OCI-LY3 (cell line): Measurements from ENCODE around the gene ANLN.

ENCODE experiments used
- H2AFZ ChIP-seq: fragments of 200-600, 300-600 bp; shearing (Covaris generic); 2 replicates; pipeline ENCODE4 v1.6.0; 2014; ENCODE audit warnings: antibody characterized with exemption, low read depth, low read length
- H3K27ac ChIP-seq: fragments of 200-600, 300-600 bp; sonication (generic); 2 replicates; pipeline ENCODE4 v1.5.1; 2014; ENCODE audit warnings: mild to moderate bottlenecking, low read length, moderate library complexity, mixed read lengths
- H3K27me3 ChIP-seq: fragments of 200-600, 300-600 bp; sonication (generic); 2 replicates; pipeline ENCODE4 v1.6.1; 2014; ENCODE audit warnings: low read depth, low read length, mixed read lengths
- H3K36me3 ChIP-seq: fragments of 200-600, 300-600 bp; sonication (generic); replicated peaks from 2 replicates; pipeline ENCODE3; 2014; ENCODE audit warnings: low read depth, low read length, mixed read lengths
- H3K4me1 ChIP-seq: fragments of 300-600, 200-600 bp; sonication (generic); 2 replicates; pipeline ENCODE4 v1.6.1; 2014; ENCODE audit warnings: low read length, mixed read lengths
- H3K4me2 ChIP-seq: fragments of 200-600, 300-600 bp; sonication (generic); 2 replicates; pipeline ENCODE4 v1.6.1; 2014; ENCODE audit warnings: low read length, mixed read lengths
- H3K4me3 ChIP-seq: fragments of 300-600, 200-600 bp; sonication (generic); 2 replicates; pipeline ENCODE4 v1.5.1; 2014; ENCODE audit warnings: antibody characterized with exemption, mild to moderate bottlenecking, low read length, moderate library complexity
- H3K79me2 ChIP-seq: fragments of 300-600, 200-600 bp; shearing (Covaris generic); 2 replicates; pipeline ENCODE4 v1.6.1; 2014; ENCODE audit warnings: mild to moderate bottlenecking, low read length, mixed read lengths
- H3K9ac ChIP-seq: fragments of 300-600, 200-600 bp; shearing (Covaris generic); 2 replicates; pipeline ENCODE4 v1.6.0; 2014; ENCODE audit warnings: mild to moderate bottlenecking, low read length, moderate library complexity
- H3K9me3 ChIP-seq: fragments of 200-600, 300-600 bp; shearing (Covaris generic); 2 replicates; pipeline ENCODE4 v1.6.1; 2014; ENCODE audit warnings: low read length, mixed read lengths; ENCODE audit not compliant: insufficient read depth
- H4K20me1 ChIP-seq: fragments of 200-600, 300-600 bp; sonication (generic); 2 replicates; pipeline ENCODE4 v1.6.1; 2016; ENCODE audit warnings: low read length, mixed read lengths; ENCODE audit not compliant: insufficient read depth
- EZH2phosphoT487 ChIP-seq: fragments of 200-600 bp; shearing (Covaris generic); IDR thresholded peaks from 2 replicates; pipeline ENCODE4 v1.6.1; 2018; ENCODE audit warnings: antibody characterized with exemption, mixed run types, low read depth
- TF ChIP-seq, protein P1 (sequence below): fragments of 200-600, 300-600 bp; sonication (generic); IDR thresholded peaks from 2 replicates; pipeline ENCODE4 v1.5.1; 2014; ENCODE audit warnings: antibody characterized with exemption, low read length, low read depth

The ANLN gene

DNA sequence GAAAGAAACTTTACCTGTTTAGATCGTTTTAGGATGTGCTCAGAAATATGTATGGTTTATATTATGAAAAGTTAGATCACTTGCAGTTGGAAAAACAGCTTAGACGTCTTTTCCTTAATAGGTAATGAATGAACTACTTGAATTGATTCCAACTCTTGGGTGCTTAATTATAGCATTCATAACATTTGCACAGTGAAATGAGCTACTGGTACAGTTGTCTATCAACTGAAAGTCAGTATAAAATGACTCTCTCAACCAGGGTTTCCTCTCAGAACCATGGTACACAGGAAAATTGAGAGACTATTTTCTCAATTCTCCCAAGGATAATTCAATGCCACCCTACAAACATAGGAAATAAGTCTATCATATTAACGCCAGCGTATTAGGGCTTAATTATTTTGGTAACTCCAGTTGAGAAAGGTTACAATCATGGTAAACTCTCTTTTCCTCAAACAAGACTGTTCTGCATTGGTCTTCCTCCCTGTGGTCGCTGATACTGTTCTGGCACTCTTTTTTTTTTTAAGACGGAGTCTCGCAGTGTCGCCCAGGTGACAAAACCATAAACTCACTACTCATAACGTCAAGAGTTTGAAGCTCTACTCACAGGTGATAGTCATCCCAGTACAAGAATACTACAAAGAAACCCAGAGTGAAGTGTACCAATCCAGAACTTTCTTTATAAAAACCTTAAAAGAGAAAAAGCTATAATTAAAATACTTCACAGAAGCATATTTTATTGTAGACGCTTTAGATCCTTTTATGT is 2.0 kb downstream of the ANLN start:
- peaks cover 15% of the 10 kb centered on the region for H3K4me1 ChIP-seq
- peaks cover 7% of the 10 kb centered on the region; the same call in 1 of the 2 replicates for H3K9me3 ChIP-seq
- TF ChIP-seq EZH2phosphoT487 = no peak
- peak overlapping the region; percentile 97 for H3K4me3 ChIP-seq
- H3K79me2 ChIP-seq = peaks cover 68% of the 10 kb centered on the region
- H3K27me3 ChIP-seq = no peaks in the 10 kb centered on the region
- peak overlapping the region; percentile 99 for H3K9ac ChIP-seq
- H3K27ac ChIP-seq = peak overlapping the region; percentile 91
- no peak overlapping the region for H2AFZ ChIP-seq
- H3K4me2 ChIP-seq = peak overlapping the region; percentile 95
- peaks cover 40% of the 10 kb centered on the region for H3K36me3 ChIP-seq
- H4K20me1 ChIP-seq = peaks cover 16% of the 10 kb centered on the region

DNA sequence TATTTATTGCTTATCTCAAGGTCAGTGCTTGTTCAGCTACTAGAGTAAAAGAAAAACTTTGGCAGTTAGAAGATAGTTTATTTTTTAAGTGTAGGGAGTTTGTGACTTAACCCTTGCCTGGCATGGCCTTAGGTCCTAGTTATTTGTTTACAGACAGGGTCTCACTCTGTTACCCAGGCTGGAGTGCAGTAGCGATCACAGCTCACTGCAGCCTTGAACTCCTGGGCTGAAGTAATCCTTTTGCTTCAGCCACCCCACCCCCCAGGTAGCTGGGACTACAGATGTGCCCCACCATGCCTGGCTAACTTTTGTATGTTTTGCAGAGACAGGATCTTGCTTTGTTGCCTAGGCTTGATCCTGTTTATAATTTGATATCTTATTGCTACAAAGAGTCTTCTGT is 4.2 kb downstream of the ANLN start:
- TF ChIP-seq, protein P1, sequence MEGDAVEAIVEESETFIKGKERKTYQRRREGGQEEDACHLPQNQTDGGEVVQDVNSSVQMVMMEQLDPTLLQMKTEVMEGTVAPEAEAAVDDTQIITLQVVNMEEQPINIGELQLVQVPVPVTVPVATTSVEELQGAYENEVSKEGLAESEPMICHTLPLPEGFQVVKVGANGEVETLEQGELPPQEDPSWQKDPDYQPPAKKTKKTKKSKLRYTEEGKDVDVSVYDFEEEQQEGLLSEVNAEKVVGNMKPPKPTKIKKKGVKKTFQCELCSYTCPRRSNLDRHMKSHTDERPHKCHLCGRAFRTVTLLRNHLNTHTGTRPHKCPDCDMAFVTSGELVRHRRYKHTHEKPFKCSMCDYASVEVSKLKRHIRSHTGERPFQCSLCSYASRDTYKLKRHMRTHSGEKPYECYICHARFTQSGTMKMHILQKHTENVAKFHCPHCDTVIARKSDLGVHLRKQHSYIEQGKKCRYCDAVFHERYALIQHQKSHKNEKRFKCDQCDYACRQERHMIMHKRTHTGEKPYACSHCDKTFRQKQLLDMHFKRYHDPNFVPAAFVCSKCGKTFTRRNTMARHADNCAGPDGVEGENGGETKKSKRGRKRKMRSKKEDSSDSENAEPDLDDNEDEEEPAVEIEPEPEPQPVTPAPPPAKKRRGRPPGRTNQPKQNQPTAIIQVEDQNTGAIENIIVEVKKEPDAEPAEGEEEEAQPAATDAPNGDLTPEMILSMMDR = no peak
- H3K4me3 ChIP-seq = no peak overlapping the region
- H3K9me3 ChIP-seq = peaks cover 7% of the 10 kb centered on the region; the same call in 1 of the 2 replicates
- H3K4me1 ChIP-seq = peaks cover 17% of the 10 kb centered on the region
- H3K27ac ChIP-seq = no peak overlapping the region
- no peaks in the 10 kb centered on the region for H3K27me3 ChIP-seq
- peaks cover 17% of the 10 kb centered on the region for H4K20me1 ChIP-seq
- H3K36me3 ChIP-seq = peaks cover 58% of the 10 kb centered on the region
- no peak overlapping the region for H3K9ac ChIP-seq
- no peak overlapping the region for H3K4me2 ChIP-seq
- H3K79me2 ChIP-seq = peaks cover 78% of the 10 kb centered on the region
- no peak overlapping the region for H2AFZ ChIP-seq

GRCh38 chr7:36395171-36395894 is 5.7 kb downstream of the ANLN start:
- Histone ChIP-seq H3K4me1 (peaks cover 29% of the 10 kb centered on the region), H3K79me2 (peaks cover 77% of the 10 kb centered on the region), H3K27ac (no peak overlapping the region), H2AFZ (no peak overlapping the region), H3K27me3 (no peaks in the 10 kb centered on the region), H3K9me3 (peaks cover 7% of the 10 kb centered on the region; the same call in 1 of the 2 replicates), H3K4me3 (no peak overlapping the region), H3K36me3 (peaks cover 73% of the 10 kb centered on the region), H3K9ac (no peak overlapping the region), H3K4me2 (no peak overlapping the region), H4K20me1 (peaks cover 27% of the 10 kb centered on the region)
- TF ChIP-seq, protein P1 = no peak

GRCh38 chr7:36396150-36396549 is 6.5 kb downstream of the ANLN start:
- no peak overlapping the region for H3K4me3 ChIP-seq
- peaks cover 78% of the 10 kb centered on the region for H3K36me3 ChIP-seq
- no peak overlapping the region for H3K4me2 ChIP-seq
- no peaks in the 10 kb centered on the region for H3K27me3 ChIP-seq
- H3K9ac ChIP-seq = no peak overlapping the region
- peaks cover 31% of the 10 kb centered on the region for H3K4me1 ChIP-seq
- H3K9me3 ChIP-seq = peaks cover 7% of the 10 kb centered on the region; the same call in 1 of the 2 replicates
- H3K27ac ChIP-seq = no peak overlapping the region
- no peak for TF ChIP-seq EZH2phosphoT487
- TF ChIP-seq, protein P1 = no peak
- peaks cover 27% of the 10 kb centered on the region for H4K20me1 ChIP-seq
- no peak overlapping the region for H2AFZ ChIP-seq
- peaks cover 72% of the 10 kb centered on the region for H3K79me2 ChIP-seq
